ENCODE results near the gene RTN4RL1. TPM values are rescaled to one million over a fixed set of nuclear protein-coding genes. Genes with fewer than 3 reads are reported as not detected.

Gene RTN4RL1
- total RNA-seq, 3 donors from 2014 or later (not counting 1 experiment from before 2014, with no cell fraction given), result 0.15 to 0.23 TPM; not detected in 1

DNA sequence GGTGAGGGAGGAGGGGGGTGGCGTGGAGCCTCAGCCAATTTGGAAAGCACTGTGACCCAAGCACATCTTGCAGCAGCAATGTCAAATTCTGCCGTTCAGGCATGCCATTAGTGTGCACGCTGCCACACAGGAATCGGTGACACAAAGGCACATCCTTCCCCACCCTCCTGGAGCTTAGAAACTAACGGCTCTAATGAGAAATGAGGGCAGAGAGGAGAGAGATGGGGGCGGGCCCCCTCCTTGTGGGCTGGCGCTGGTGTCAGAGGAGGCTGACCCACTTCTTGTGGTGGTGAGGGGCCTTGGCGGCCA, 94.8 kb downstream of the RTN4RL1 start:
- Histone ChIP-seq H3K9me3 (ENCODE audit: control insufficient read depth, insufficient read depth, low read length) (no peaks in the 10 kb centered on the region), H3K4me1 (ENCODE audit: control insufficient read depth, insufficient read depth, low read length) (no peaks in the 10 kb centered on the region), H3K27ac (ENCODE audit: low read length) (no peak overlapping the region), H3K36me3 (ENCODE audit: control insufficient read depth, insufficient read depth, low read length) (no peaks in the 10 kb centered on the region), H3K4me3 (ENCODE audit: low read length) (no peak overlapping the region), H3K27me3 (ENCODE audit: control insufficient read depth, insufficient read depth, low read length) (no peaks in the 10 kb centered on the region)
- no peaks in the 10 kb centered on the region for H3K9me3 Mint-ChIP-seq
- H3K4me3 Mint-ChIP-seq, result no peak overlapping the region
- intact Hi-C loops (cut with micrococcal nuclease), result no loop called here
- H3K4me1 Mint-ChIP-seq, result no peaks in the 10 kb centered on the region
- no peaks in the 10 kb centered on the region for H3K36me3 Mint-ChIP-seq
- peaks cover 0 to 6% of the 10 kb centered on the region in 2 donors for H3K27me3 Mint-ChIP-seq (ENCODE audit: low read depth in 2 of 2)
- TF ChIP-seq, protein P1, sequence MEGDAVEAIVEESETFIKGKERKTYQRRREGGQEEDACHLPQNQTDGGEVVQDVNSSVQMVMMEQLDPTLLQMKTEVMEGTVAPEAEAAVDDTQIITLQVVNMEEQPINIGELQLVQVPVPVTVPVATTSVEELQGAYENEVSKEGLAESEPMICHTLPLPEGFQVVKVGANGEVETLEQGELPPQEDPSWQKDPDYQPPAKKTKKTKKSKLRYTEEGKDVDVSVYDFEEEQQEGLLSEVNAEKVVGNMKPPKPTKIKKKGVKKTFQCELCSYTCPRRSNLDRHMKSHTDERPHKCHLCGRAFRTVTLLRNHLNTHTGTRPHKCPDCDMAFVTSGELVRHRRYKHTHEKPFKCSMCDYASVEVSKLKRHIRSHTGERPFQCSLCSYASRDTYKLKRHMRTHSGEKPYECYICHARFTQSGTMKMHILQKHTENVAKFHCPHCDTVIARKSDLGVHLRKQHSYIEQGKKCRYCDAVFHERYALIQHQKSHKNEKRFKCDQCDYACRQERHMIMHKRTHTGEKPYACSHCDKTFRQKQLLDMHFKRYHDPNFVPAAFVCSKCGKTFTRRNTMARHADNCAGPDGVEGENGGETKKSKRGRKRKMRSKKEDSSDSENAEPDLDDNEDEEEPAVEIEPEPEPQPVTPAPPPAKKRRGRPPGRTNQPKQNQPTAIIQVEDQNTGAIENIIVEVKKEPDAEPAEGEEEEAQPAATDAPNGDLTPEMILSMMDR (IDR thresholded peaks at IDR 0.05), result no peak
- H3K27ac Mint-ChIP-seq, result no peak overlapping the region
- no peak for DNase-seq
- ATAC-seq, result no peak
- WGBS (ENCODE audit: insufficient coverage), result 56% methylated on average over 7 of the region's 8 CpGs

DNA sequence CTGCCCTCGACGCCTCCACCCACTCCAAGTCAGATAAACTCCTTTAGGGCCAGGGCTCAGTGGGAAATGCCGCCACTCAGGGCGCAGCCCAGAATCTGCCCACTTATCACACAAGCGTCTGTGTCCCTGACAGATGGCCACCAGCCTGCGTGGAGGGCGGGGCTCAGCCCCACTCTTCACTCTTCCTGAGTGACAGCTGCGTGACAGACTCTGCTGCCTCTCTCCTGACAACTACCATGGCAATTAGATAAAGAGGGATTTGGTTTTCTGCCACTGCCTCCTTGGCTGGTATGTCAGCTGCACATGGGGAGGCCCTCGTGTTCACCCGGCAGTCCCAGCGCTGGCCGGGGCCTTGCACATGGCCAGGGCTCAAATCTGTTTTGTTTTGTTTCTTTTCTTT, 96.2 kb downstream of the RTN4RL1 start:
- H3K9me3 Mint-ChIP-seq, result no peaks in the 10 kb centered on the region
- DNase-seq, result no peak
- Histone ChIP-seq H3K4me1 (ENCODE audit: control insufficient read depth, insufficient read depth, low read length) (no peaks in the 10 kb centered on the region), H3K27ac (ENCODE audit: low read length) (no peak overlapping the region), H3K27me3 (ENCODE audit: control insufficient read depth, insufficient read depth, low read length) (no peaks in the 10 kb centered on the region), H3K4me3 (ENCODE audit: low read length) (no peak overlapping the region), H3K9me3 (ENCODE audit: control insufficient read depth, insufficient read depth, low read length) (no peaks in the 10 kb centered on the region), H3K36me3 (ENCODE audit: control insufficient read depth, insufficient read depth, low read length) (no peaks in the 10 kb centered on the region)
- no peak overlapping the region for H3K27ac Mint-ChIP-seq
- TF ChIP-seq, protein P1 (IDR thresholded peaks at IDR 0.05), result no peak
- peaks cover 0 to 6% of the 10 kb centered on the region in 2 donors for H3K27me3 Mint-ChIP-seq (ENCODE audit: low read depth in 2 of 2)
- H3K4me1 Mint-ChIP-seq, result no peaks in the 10 kb centered on the region
- 77% methylated on average over 11 of the region's 12 CpGs for WGBS (ENCODE audit: insufficient coverage)
- intact Hi-C loops (cut with micrococcal nuclease), result no loop called here
- no peak for ATAC-seq
- H3K36me3 Mint-ChIP-seq, result no peaks in the 10 kb centered on the region
- H3K4me3 Mint-ChIP-seq, result no peak overlapping the region

GRCh38 chr17:1920948-1921351, 104.2 kb downstream of the RTN4RL1 start:
- Mint-ChIP-seq H3K4me1 (no peaks in the 10 kb centered on the region), H3K36me3 (no peaks in the 10 kb centered on the region), H3K4me3 (no peak overlapping the region), H3K27me3 (ENCODE audit: low read depth in 2 of 2) (peaks cover 3 to 11% of the 10 kb centered on the region in 2 donors), H3K27ac (no peak overlapping the region), H3K9me3 (no peaks in the 10 kb centered on the region)
- no peaks in the 10 kb centered on the region for H3K4me1 ChIP-seq (ENCODE audit: control insufficient read depth, insufficient read depth, low read length)
- intact Hi-C loops (cut with micrococcal nuclease), result no loop called here
- TF ChIP-seq, protein P1 (IDR thresholded peaks at IDR 0.05), result no peak
- WGBS (ENCODE audit: insufficient coverage), result 98% methylated on average over 15 of the region's 19 CpGs
- no peak overlapping the region for H3K27ac ChIP-seq (ENCODE audit: low read length)
- ATAC-seq, result no peak
- H3K27me3 ChIP-seq (ENCODE audit: control insufficient read depth, insufficient read depth, low read length), result no peaks in the 10 kb centered on the region
- no peaks in the 10 kb centered on the region for H3K36me3 ChIP-seq (ENCODE audit: control insufficient read depth, insufficient read depth, low read length)
- H3K9me3 ChIP-seq (ENCODE audit: control insufficient read depth, insufficient read depth, low read length), result no peaks in the 10 kb centered on the region
- no peak for DNase-seq
- no peak overlapping the region for H3K4me3 ChIP-seq (ENCODE audit: low read length)

- Histone ChIP-seq H3K36me3 (ENCODE audit: control insufficient read depth, insufficient read depth, low read length) (no peaks in the 10 kb centered on the region), H3K27ac (ENCODE audit: low read length) (no peak overlapping the region), H3K4me3 (ENCODE audit: low read length) (no peak overlapping the region), H3K9me3 (ENCODE audit: control insufficient read depth, insufficient read depth, low read length) (no peaks in the 10 kb centered on the region), H3K4me1 (ENCODE audit: control insufficient read depth, insufficient read depth, low read length) (no peaks in the 10 kb centered on the region), H3K27me3 (ENCODE audit: control insufficient read depth, insufficient read depth, low read length) (no peaks in the 10 kb centered on the region)
- H3K9me3 Mint-ChIP-seq, result no peaks in the 10 kb centered on the region
- H3K4me3 Mint-ChIP-seq, result no peak overlapping the region
- H3K27ac Mint-ChIP-seq, result no peak overlapping the region
- H3K36me3 Mint-ChIP-seq, result no peaks in the 10 kb centered on the region
- H3K4me1 Mint-ChIP-seq, result no peaks in the 10 kb centered on the region
- peaks cover 4 to 15% of the 10 kb centered on the region in 2 donors for H3K27me3 Mint-ChIP-seq (ENCODE audit: low read depth in 2 of 2)
- intact Hi-C loops (cut with micrococcal nuclease), result no loop called here
- ATAC-seq, result no peak
- WGBS (ENCODE audit: insufficient coverage), result 92% methylated on average over 13 of the region's 13 CpGs
- TF ChIP-seq, protein P1 (IDR thresholded peaks at IDR 0.05), result no peak
- no peak for DNase-seq
Observed at GRCh38 chr17:1919201-1919600, 105.9 kb downstream of the RTN4RL1 start.

Measured in natural killer cell (primary cell).